ENCODE results near the gene ANKRD12.
"Not testable (repeated sequence)": the region's sequence is repeated elsewhere in the genome, so short reads cannot be mapped to it uniquely, and the experiment has no call there.

- TF ChIP-seq CEBPB (IDR thresholded peaks at IDR 0.05; ENCODE audit: borderline replicate concordance in 1 of 2, low read depth in 2 of 2, low read length in 2 of 2); ZZZ3 (IDR thresholded peaks at IDR 0.05; ENCODE audit: control insufficient read depth, insufficient read length, low read depth); CREB1 (IDR thresholded peaks at IDR 0.05; ENCODE audit: low read depth); ZBTB40 (IDR thresholded peaks at IDR 0.05; ENCODE audit: borderline replicate concordance); TAF1 (IDR thresholded peaks at IDR 0.05; ENCODE audit: borderline replicate concordance, low read depth, low read length); CHD1 (IDR thresholded peaks at IDR 0.05; ENCODE audit: low read depth, low read length): not testable (repeated sequence)
These were observed 128.2 kb downstream of the ANKRD12 start for GRCh38 chr18:9264797-9265196.

Data from GM12878 (cell line).